WTC11 (cell line): ENCODE data around the gene HOXB3. TPM values are rescaled to one million over a fixed set of nuclear protein-coding genes. Genes with fewer than 3 reads are reported as not detected.
A peak's percentile ranks its signal among the peaks of the same experiment; 100 is the strongest.

Experiments
- ATAC-seq: fragments of 200-7000 bp; cut with Tn5 transposase; 2 replicates; pipeline ENCODE4 v1.10.0; 2021; ENCODE audit warnings: mild to moderate bottlenecking, moderate library complexity
- CTCF ChIA-PET: fragments of 300-600 bp; sonication (Branson Sonifier 250); formaldehyde crosslinking; loops from one replicate; lab custom pipeline; 2021; ENCODE audit warnings: antibody characterized with exemption; lab: Charles Lee
- POLR2A ChIA-PET: fragments of 350-600 bp; sonication (Branson Sonifier 250); formaldehyde crosslinking; loops from one replicate; lab custom pipeline; 2021; ENCODE audit warnings: antibody characterized with exemption; lab: Charles Lee
- DNase-seq: peaks from one replicate; pipeline ENCODE4 v3.0.0; 2021; ENCODE audit warnings: low spot score
- H3K27ac Mint-ChIP-seq: 2 replicates; pipeline ENCODE4 v1.8.0; 2021; ENCODE audit warnings: mixed read lengths
- H3K27me3 Mint-ChIP-seq: 2 replicates; pipeline ENCODE4 v1.8.0; 2021; ENCODE audit warnings: low read depth, mild to moderate bottlenecking, moderate library complexity, mixed read lengths
- H3K36me3 Mint-ChIP-seq: 2 replicates; pipeline ENCODE4 v1.8.0; 2021; ENCODE audit warnings: mixed read lengths
- H3K4me1 Mint-ChIP-seq: 2 replicates; pipeline ENCODE4 v1.8.0; 2022; ENCODE audit warnings: mixed read lengths
- H3K4me3 Mint-ChIP-seq: 2 replicates; pipeline ENCODE4 v1.8.0; 2021; ENCODE audit warnings: mild to moderate bottlenecking, moderate library complexity, mixed read lengths
- H3K9me3 Mint-ChIP-seq: 2 replicates; pipeline ENCODE4 v1.8.0; 2021; ENCODE audit warnings: mixed read lengths
- ATF1 ChIP-seq: sonication (generic); formaldehyde crosslinking; IDR thresholded peaks from 2 replicates; pipeline ENCODE4 v1.8.1; 2023; ENCODE audit warnings: mild to moderate bottlenecking, moderate library complexity, missing genetic modification reagents
- CREM ChIP-seq: sonication (generic); formaldehyde crosslinking; IDR thresholded peaks from 2 replicates; pipeline ENCODE4 v1.8.1; 2022; ENCODE audit warnings: mild to moderate bottlenecking, missing genetic modification reagents, moderate library complexity
- EMX1 ChIP-seq: fragments of 250-450 bp; sonication (Bioruptor Pico); IDR thresholded peaks from 2 replicates; pipeline ENCODE4 v1.8.0; 2021; ENCODE audit warnings: mild to moderate bottlenecking
- ESRRA ChIP-seq: sonication (generic); formaldehyde crosslinking; IDR thresholded peaks from 2 replicates; pipeline ENCODE4 v1.8.1; 2022; ENCODE audit warnings: mild to moderate bottlenecking, missing genetic modification reagents, borderline replicate concordance
- FOXJ3 ChIP-seq: sonication (generic); formaldehyde crosslinking; IDR thresholded peaks from 2 replicates; pipeline ENCODE4 v1.9.0; 2021; ENCODE audit warnings: missing genetic modification reagents, mild to moderate bottlenecking, borderline replicate concordance
- FOXK1 ChIP-seq: sonication (generic); formaldehyde crosslinking; IDR thresholded peaks from 2 replicates; pipeline ENCODE4 v1.8.0; 2022; ENCODE audit warnings: mild to moderate bottlenecking, moderate library complexity, missing genetic modification reagents
- GTF2I ChIP-seq: fragments of 250-450 bp; sonication (Bioruptor Pico); conservative IDR thresholded peaks from 2 replicates; pipeline ENCODE4 v1.4.0; 2021; ENCODE audit warnings: mild to moderate bottlenecking
- JUN ChIP-seq: sonication (generic); formaldehyde crosslinking; IDR thresholded peaks from 2 replicates; pipeline ENCODE4 v1.8.0; 2023; ENCODE audit warnings: mild to moderate bottlenecking, missing genetic modification reagents
- KAT7 ChIP-seq: sonication (generic); formaldehyde crosslinking; IDR thresholded peaks from 2 replicates; pipeline ENCODE4 v1.8.1; 2023; ENCODE audit warnings: missing genetic modification reagents, mild to moderate bottlenecking, borderline replicate concordance
- MXD4 ChIP-seq: fragments of 250-450 bp; sonication (Bioruptor Pico); IDR thresholded peaks from 2 replicates; pipeline ENCODE4 v1.8.0; 2021; ENCODE audit warnings: mild to moderate bottlenecking, moderate library complexity, borderline replicate concordance
- PRDM15 ChIP-seq: sonication (generic); formaldehyde crosslinking; IDR thresholded peaks from 2 replicates; pipeline ENCODE4 v1.8.0; 2022; ENCODE audit warnings: missing genetic modification reagents
- RELA ChIP-seq: sonication (generic); formaldehyde crosslinking; IDR thresholded peaks from 2 replicates; pipeline ENCODE4 v1.8.1; 2022; ENCODE audit warnings: missing genetic modification reagents, mild to moderate bottlenecking, borderline replicate concordance
- SMAD3 ChIP-seq: sonication (generic); formaldehyde crosslinking; IDR thresholded peaks from 2 replicates; pipeline ENCODE4 v1.8.0; 2022; ENCODE audit warnings: missing genetic modification reagents, mild to moderate bottlenecking, borderline replicate concordance
- SMAD4 ChIP-seq: sonication (generic); formaldehyde crosslinking; IDR thresholded peaks from 2 replicates; pipeline ENCODE4 v1.8.0; 2022; ENCODE audit warnings: mild to moderate bottlenecking, missing genetic modification reagents
- SOX15 ChIP-seq: fragments of 250-450 bp; sonication (Bioruptor Pico); IDR thresholded peaks from 2 replicates; pipeline ENCODE4 v1.9.0; 2021; ENCODE audit warnings: mild to moderate bottlenecking
- ZMAT4 ChIP-seq: fragments of 250-450 bp; sonication (Bioruptor Pico); IDR thresholded peaks from 2 replicates; pipeline ENCODE4 v1.9.0; 2021; ENCODE audit warnings: mild to moderate bottlenecking
- ZNF219 ChIP-seq: sonication (generic); formaldehyde crosslinking; IDR thresholded peaks from 2 replicates; pipeline ENCODE4 v1.8.0; 2023; ENCODE audit warnings: missing genetic modification reagents, mild to moderate bottlenecking, borderline replicate concordance
- ZNF396 ChIP-seq: fragments of 250-450 bp; sonication (Bioruptor Pico); IDR thresholded peaks from 2 replicates; pipeline ENCODE4 v1.8.0; 2021; ENCODE audit warnings: mild to moderate bottlenecking, moderate library complexity, borderline replicate concordance
- ZNF512 ChIP-seq: sonication (generic); formaldehyde crosslinking; IDR thresholded peaks from 2 replicates; pipeline ENCODE4 v1.8.1; 2022; ENCODE audit warnings: missing genetic modification reagents, borderline replicate concordance
- total RNA-seq: library from RNA; stranded (reverse); gene quantifications from 3 replicates; pipeline ENCODE4 v1.2.3, GENCODE V29; 2021
- TF ChIP-seq, protein P1 (sequence below): sonication (generic); formaldehyde crosslinking; IDR thresholded peaks from 2 replicates; pipeline ENCODE4 v1.8.0; 2022; ENCODE audit warnings: mild to moderate bottlenecking, missing genetic modification reagents
- TF ChIP-seq, protein P2 (sequence below): sonication (generic); formaldehyde crosslinking; IDR thresholded peaks from 2 replicates; pipeline ENCODE4 v1.8.0; 2022; ENCODE audit warnings: mild to moderate bottlenecking, missing genetic modification reagents
- TF ChIP-seq, protein P3 (sequence below): sonication (generic); formaldehyde crosslinking; IDR thresholded peaks from 2 replicates; pipeline ENCODE4 v1.8.1; 2023; ENCODE audit warnings: mild to moderate bottlenecking, missing genetic modification reagents

The HOXB3 gene
- total RNA-seq, 1 experiment from 2014 or later, result 0.09 TPM

GRCh38 chr17:48583708-48584222 lies 6.3 kb downstream of the HOXB3 start:
- H3K9me3 Mint-ChIP-seq, result no peaks in the 10 kb centered on the region
- TF ChIP-seq ZNF396 (CRISPR knock-in tag) (no peak), JUN (CRISPR knock-in tag) (no peak), SMAD3 (no peak), ZNF219 (no peak), PRDM15 (CRISPR knock-in tag) (no peak), CREM (CRISPR knock-in tag) (no peak), RELA (CRISPR knock-in tag) (no peak), FOXJ3 (CRISPR knock-in tag) (no peak), MXD4 (no peak), ATF1 (CRISPR knock-in tag) (no peak), ESRRA (CRISPR knock-in tag) (no peak), SMAD4 (CRISPR knock-in tag) (no peak), ZMAT4 (CRISPR knock-in tag) (no peak)
- TF ChIP-seq, protein P1, sequence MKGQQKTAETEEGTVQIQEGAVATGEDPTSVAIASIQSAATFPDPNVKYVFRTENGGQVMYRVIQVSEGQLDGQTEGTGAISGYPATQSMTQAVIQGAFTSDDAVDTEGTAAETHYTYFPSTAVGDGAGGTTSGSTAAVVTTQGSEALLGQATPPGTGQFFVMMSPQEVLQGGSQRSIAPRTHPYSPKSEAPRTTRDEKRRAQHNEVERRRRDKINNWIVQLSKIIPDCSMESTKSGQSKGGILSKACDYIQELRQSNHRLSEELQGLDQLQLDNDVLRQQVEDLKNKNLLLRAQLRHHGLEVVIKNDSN (CRISPR knock-in tag), result no peak
- TF ChIP-seq, protein P2, sequence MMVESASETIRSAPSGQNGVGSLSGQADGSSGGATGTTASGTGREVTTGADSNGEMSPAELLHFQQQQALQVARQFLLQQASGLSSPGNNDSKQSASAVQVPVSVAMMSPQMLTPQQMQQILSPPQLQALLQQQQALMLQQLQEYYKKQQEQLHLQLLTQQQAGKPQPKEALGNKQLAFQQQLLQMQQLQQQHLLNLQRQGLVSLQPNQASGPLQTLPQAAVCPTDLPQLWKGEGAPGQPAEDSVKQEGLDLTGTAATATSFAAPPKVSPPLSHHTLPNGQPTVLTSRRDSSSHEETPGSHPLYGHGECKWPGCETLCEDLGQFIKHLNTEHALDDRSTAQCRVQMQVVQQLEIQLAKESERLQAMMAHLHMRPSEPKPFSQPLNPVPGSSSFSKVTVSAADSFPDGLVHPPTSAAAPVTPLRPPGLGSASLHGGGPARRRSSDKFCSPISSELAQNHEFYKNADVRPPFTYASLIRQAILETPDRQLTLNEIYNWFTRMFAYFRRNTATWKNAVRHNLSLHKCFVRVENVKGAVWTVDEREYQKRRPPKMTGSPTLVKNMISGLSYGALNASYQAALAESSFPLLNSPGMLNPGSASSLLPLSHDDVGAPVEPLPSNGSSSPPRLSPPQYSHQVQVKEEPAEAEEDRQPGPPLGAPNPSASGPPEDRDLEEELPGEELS, result no peak
- ChIA-PET CTCF (interaction anchor here (1.0 kb wide), 1 partner anchor 9 kb away, joined by 4 read pairs; no protein-coding TSS in a partner anchor), POLR2A (no interaction called here)
- H3K27ac Mint-ChIP-seq, result no peak overlapping the region
- DNase-seq (no peak), ATAC-seq (no peak)
- no peak overlapping the region for H3K4me3 Mint-ChIP-seq
- H3K27me3 Mint-ChIP-seq, result peaks cover 100% of the 10 kb centered on the region; the same call in 1 of the 2 replicates
- no peaks in the 10 kb centered on the region for H3K36me3 Mint-ChIP-seq
- H3K4me1 Mint-ChIP-seq, result peaks cover 48% of the 10 kb centered on the region

DNA sequence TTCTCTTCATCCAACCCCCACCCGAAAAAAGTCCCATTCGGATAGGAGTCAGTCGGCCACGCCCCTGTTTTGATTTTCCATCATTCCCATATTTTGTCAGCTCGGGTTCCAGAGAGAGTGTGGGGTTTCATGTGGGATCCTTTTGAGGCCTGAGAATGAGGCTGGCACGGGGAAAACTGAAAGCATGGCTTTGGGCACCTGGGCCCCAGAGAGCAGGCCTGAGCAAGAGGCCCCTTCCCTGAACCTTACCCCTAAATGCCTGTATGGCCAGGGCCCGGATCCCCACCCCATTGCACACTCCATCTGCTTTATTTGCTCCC lies 7.3 kb downstream of the HOXB3 start:
- Mint-ChIP-seq H3K36me3 (no peaks in the 10 kb centered on the region), H3K4me1 (peaks cover 53% of the 10 kb centered on the region), H3K4me3 (peak overlapping the region; percentile 12; the same call in 1 of the 2 replicates), H3K9me3 (no peaks in the 10 kb centered on the region), H3K27me3 (peaks cover 98% of the 10 kb centered on the region; the same call in 1 of the 2 replicates), H3K27ac (no peak overlapping the region)
- CTCF ChIA-PET, result interaction anchor here (0.7 to 1.3 kb wide), 2 partner anchors 11 to 42 kb away, joined by 4 to 5 read pairs; no protein-coding TSS in a partner anchor
- TF ChIP-seq CREM (CRISPR knock-in tag), result no peak
- TF ChIP-seq SOX15 (CRISPR knock-in tag), result no peak
- no peak for TF ChIP-seq GTF2I
- TF ChIP-seq ZNF512 (CRISPR knock-in tag), result no peak
- TF ChIP-seq KAT7 (CRISPR knock-in tag), result no peak
- TF ChIP-seq FOXK1, result no peak
- TF ChIP-seq, protein P3, sequence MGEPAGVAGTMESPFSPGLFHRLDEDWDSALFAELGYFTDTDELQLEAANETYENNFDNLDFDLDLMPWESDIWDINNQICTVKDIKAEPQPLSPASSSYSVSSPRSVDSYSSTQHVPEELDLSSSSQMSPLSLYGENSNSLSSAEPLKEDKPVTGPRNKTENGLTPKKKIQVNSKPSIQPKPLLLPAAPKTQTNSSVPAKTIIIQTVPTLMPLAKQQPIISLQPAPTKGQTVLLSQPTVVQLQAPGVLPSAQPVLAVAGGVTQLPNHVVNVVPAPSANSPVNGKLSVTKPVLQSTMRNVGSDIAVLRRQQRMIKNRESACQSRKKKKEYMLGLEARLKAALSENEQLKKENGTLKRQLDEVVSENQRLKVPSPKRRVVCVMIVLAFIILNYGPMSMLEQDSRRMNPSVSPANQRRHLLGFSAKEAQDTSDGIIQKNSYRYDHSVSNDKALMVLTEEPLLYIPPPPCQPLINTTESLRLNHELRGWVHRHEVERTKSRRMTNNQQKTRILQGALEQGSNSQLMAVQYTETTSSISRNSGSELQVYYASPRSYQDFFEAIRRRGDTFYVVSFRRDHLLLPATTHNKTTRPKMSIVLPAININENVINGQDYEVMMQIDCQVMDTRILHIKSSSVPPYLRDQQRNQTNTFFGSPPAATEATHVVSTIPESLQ (CRISPR knock-in tag), result no peak
- no peak for TF ChIP-seq EMX1 (CRISPR knock-in tag)
- DNase-seq (no peak), ATAC-seq (no peak)
- POLR2A ChIA-PET, result no interaction called here
